Neural cell (in vitro differentiated cells): ENCODE measurements around the gene ZNF774.

Experiments used
- CTCF ChIP-seq: fragments of 450-650 bp; IDR thresholded peaks from 2 replicates; pipeline ENCODE4 v1.5.1; 2014; ENCODE audit warnings: antibody characterized with exemption, mild to moderate bottlenecking, moderate library complexity; ENCODE audit not compliant: poor library complexity, severe bottlenecking
- EP300 ChIP-seq: fragments of 450-650 bp; conservative IDR thresholded peaks from 2 replicates; pipeline ENCODE4 v1.6.1; 2014; ENCODE audit warnings: antibody characterized with exemption, mild to moderate bottlenecking, moderate library complexity; ENCODE audit not compliant: poor library complexity, severe bottlenecking
- EZH2 ChIP-seq: fragments of 200-600, 300-800 bp; shearing (Covaris generic), sonication (generic); IDR thresholded peaks from 2 replicates; pipeline ENCODE4 v1.6.1; 2014; ENCODE audit warnings: antibody characterized with exemption, low read length, borderline replicate concordance, mild to moderate bottlenecking; ENCODE audit not compliant: insufficient read depth, poor library complexity, severe bottlenecking
- MXI1 ChIP-seq: fragments of 450-650 bp; conservative IDR thresholded peaks from 2 replicates; pipeline ENCODE4 v1.6.1; 2014; ENCODE audit warnings: antibody characterized with exemption, mild to moderate bottlenecking; ENCODE audit not compliant: poor library complexity, severe bottlenecking
- POLR2AphosphoS5 ChIP-seq: IDR thresholded peaks from 2 replicates; pipeline ENCODE4 v1.6.1; 2012
- RAD21 ChIP-seq: fragments of 450-650 bp; conservative IDR thresholded peaks from 2 replicates; pipeline ENCODE4 v1.6.1; 2014; ENCODE audit warnings: antibody characterized with exemption, mild to moderate bottlenecking, moderate library complexity
- REST ChIP-seq: IDR thresholded peaks from 2 replicates; pipeline ENCODE4 v1.6.1; 2012; ENCODE audit warnings: borderline replicate concordance
- SMC3 ChIP-seq: fragments of 450-650 bp; conservative IDR thresholded peaks from 2 replicates; pipeline ENCODE4 v1.6.1; 2014; ENCODE audit warnings: antibody characterized with exemption, mild to moderate bottlenecking, moderate library complexity; ENCODE audit not compliant: poor library complexity
- TAF1 ChIP-seq: IDR thresholded peaks from 2 replicates; pipeline ENCODE4 v1.6.1; 2012; ENCODE audit warnings: low read depth

GRCh38 chr15:90349821-90350220 is 2.3 kb upstream of the ZNF774 start:
- TF ChIP-seq MXI1 = no peak
- no peak for TF ChIP-seq POLR2AphosphoS5
- no peak for TF ChIP-seq CTCF
- no peak for TF ChIP-seq EP300
- no peak for TF ChIP-seq REST
- TF ChIP-seq SMC3 = no peak
- TF ChIP-seq RAD21 = no peak
- no peak for TF ChIP-seq TAF1
- no peak for TF ChIP-seq EZH2
